Retinal pigment epithelial cell (primary cell): ENCODE results near the gene GRIN2A.

Experiments used
- DNase-seq: peaks from one replicate; pipeline ENCODE4 v3.0.0-alpha.2; 2010; ENCODE audit warnings: low read depth
- H3K4me3 ChIP-seq: 2 replicates; pipeline ENCODE4 v1.5.1; 2011; ENCODE audit warnings: mild to moderate bottlenecking, low read length, control low read depth, moderate library complexity
- TF ChIP-seq, protein P1 (sequence below): conservative IDR thresholded peaks from 2 replicates; pipeline ENCODE4 v1.5.1; 2011; ENCODE audit warnings: low read depth, low read length, control low read depth, inconsistent platforms

The GRIN2A gene

DNA sequence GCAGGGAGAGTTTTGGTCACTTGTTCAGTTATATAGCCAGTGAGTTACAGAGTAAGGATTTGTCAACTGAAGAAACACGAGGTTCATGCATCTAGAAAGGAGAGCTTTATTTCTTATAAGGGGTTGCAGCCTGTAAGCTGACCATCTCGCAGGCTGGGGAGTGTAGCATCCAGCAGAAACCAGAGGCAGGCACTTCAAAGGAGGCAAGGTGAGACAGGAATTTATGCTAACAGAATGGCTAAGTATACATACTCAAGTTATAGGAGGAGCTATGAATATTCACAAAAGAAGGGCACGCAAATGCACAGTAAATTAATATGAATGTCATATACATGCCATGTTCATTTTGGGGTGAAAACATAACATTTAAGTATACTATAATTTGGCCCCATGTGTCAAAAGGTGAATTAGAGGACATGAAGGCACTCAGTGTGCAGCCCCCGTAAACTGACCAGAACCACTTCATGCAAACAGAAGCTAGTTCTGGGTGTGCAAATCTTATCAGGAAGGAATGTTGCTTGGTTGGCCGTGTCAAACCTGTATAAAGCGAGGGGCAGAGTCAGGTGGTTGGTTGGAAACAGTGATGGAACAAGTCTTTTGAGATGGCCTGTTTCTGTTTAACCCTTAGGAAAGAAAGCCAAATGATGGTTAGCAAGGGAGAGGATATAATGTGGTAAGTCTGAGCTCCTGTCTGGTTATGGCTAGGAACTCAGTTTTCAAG is 97.0 kb downstream of the GRIN2A start:
- TF ChIP-seq, protein P1, sequence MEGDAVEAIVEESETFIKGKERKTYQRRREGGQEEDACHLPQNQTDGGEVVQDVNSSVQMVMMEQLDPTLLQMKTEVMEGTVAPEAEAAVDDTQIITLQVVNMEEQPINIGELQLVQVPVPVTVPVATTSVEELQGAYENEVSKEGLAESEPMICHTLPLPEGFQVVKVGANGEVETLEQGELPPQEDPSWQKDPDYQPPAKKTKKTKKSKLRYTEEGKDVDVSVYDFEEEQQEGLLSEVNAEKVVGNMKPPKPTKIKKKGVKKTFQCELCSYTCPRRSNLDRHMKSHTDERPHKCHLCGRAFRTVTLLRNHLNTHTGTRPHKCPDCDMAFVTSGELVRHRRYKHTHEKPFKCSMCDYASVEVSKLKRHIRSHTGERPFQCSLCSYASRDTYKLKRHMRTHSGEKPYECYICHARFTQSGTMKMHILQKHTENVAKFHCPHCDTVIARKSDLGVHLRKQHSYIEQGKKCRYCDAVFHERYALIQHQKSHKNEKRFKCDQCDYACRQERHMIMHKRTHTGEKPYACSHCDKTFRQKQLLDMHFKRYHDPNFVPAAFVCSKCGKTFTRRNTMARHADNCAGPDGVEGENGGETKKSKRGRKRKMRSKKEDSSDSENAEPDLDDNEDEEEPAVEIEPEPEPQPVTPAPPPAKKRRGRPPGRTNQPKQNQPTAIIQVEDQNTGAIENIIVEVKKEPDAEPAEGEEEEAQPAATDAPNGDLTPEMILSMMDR, result no peak
- H3K4me3 ChIP-seq, result no peak overlapping the region
- no peak for DNase-seq

GRCh38 chr16:10083301-10083700 is 98.9 kb downstream of the GRIN2A start:
- TF ChIP-seq, protein P1, result no peak
- no peak overlapping the region for H3K4me3 ChIP-seq
- DNase-seq, result no peak

DNA sequence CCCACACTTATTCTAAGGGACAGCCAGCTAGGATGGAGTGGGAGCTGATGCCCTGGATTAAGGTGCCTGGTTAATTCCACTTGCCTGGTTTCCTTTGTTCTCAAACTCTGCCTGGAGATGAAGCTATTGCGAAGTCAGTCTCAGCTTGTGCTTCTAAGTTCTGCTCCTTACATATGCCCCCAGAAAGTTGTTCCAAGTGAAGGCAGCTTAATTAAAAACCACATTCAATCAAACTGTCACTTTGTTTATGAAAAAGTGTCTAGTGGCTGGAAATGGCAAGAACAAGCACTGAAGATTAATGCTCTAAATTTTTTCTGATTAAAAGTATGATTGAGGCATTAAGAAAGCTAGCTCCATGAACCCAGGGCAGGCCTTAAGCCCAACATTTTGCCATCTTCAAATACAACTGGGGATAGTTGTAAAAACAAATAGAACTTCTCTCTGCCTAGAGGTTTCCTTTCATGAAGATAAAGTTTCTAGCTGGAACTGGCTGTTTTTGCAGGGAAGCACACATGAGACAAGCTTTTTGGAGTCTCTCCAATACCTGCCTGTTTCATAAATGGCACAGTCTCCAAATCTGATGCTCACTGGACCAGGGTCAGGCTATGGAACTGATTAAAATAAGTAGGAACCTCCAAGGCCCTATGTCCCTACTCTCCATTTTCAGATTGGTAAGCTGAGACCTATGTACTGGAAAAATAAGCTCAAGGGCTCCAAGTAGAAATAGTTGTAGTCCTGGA is 100.9 kb downstream of the GRIN2A start:
- TF ChIP-seq, protein P1, result no peak
- no peak overlapping the region for H3K4me3 ChIP-seq
- peak; percentile 86 for DNase-seq

GRCh38 chr16:10080051-10080772 is 102.0 kb downstream of the GRIN2A start:
- H3K4me3 ChIP-seq, result no peak overlapping the region
- DNase-seq, result peak; percentile 88
- TF ChIP-seq, protein P1, result no peak

- TF ChIP-seq, protein P1, result peak; percentile 21
- no peak for DNase-seq
These were observed 103.7 kb downstream of the GRIN2A start for GRCh38 chr16:10078541-10078949.

DNA sequence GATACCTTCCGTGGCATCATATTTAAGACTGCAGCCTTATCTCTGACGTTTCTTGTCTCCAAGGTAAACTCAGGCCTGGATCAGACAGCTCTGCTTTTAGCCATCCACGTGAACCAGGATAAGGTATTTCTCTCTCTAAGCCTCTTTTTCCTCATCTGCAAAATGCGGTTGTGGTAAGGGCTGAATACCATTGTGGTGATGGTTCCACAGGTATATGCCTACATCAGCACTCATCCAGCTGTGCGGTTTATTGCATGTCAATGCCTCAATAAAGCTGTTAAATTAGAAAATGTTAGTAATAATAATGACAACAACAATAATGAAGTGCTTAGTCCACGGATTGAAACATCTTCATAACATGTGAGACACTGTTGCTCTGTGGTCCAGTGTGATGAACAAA is 104.4 kb downstream of the GRIN2A start:
- TF ChIP-seq, protein P1, result no peak
- H3K4me3 ChIP-seq, result no peak overlapping the region
- DNase-seq, result no peak

More at GRCh38 chr16:10078541-10078949, 103.7 kb downstream of the GRIN2A start:
- no peak overlapping the region for H3K4me3 ChIP-seq
